ENCODE measurements around the gene UBE2N. TPM values are rescaled to one million over a fixed set of nuclear protein-coding genes. Genes with fewer than 3 reads are reported as not detected.
"Not testable (repeated sequence)": the region's sequence is repeated elsewhere in the genome, so short reads cannot be mapped to it uniquely, and the experiment has no call there.

Gene UBE2N
- total RNA-seq, 2 experiments from 2014 or later: 159 to 170 TPM

DNA sequence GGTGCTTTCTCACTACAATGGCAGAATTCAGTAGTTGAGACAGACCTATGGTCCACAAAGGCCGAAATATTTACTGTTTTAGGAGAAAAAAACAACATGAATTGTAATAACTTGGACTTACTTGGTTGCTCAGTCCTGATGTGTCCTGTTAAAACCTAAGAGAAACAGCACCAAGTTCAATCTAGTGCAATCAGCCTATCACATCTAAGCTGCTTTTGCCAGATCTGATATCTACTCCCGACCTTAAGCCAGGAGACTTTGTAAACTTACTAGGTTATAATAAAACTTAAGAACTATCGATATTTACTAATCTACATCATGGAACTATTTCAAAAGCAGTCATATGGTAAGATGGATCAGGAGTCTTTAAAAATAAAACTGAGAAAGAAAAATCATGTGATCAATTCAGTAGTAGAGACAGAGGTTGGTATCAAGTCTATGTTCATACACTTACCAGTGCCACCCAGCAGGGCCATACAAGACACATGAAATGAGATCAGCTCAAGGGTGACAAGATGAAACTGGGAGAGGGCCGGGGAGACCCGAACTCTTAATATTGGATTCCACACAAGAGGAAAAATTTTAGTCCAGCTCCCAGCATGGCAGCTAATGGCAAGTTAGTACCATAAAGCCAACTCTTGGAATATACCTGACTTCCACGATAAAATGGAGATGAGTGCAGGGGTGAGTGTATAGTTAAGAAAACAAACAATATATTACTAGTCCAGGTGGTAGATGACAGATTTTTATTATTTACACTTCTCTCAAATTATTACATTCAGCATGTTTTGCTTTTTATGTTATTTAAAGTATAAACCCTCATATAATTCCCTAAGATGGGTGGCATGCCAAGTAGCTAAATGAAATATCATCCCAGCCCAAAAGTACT lies 36.5 kb downstream of the UBE2N start:
- peaks cover 57% of the 10 kb centered on the region for H3K36me3 Mint-ChIP-seq (ENCODE audit: low read depth)

DNA sequence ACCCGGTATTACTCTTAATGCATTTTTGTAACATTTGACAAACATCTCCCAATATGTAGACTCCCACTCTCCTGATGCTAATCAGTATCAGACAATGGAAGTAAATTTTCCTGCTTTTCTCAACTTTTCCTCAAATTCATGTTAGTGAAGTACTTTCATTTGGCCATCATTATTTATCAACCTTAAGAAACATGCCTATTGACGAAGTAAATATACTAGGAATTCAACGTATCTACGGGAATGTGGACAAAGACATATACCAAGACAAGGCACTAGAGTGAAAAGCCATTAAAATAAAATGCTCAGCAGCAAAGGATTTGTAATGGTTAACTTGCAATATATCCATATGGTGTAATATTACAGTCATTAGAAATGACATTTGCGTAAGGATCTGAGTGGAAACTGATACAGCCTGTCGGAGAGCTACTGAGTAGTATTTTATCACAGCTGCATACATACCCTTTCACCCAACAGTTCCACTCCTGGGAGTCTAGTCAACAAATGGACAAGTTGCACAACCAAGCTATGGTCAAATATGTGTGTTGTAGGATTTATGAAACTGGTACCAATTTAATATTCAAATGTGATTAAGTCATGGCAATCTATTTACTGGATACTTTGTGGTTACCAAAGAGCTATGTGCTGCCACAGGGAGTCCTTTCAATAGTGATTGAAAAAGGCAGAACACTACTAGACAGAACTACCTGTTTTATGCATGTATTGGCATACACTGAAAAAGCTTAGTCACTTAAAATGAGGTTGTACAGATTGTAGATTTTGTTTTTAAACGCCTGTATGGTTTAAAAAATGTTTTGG lies 37.6 kb downstream of the UBE2N start:
- DNase-seq: no peak
- ChIA-PET POLR2A (interaction anchor here (1.3 to 3.7 kb wide), 3 partner anchors 11 to 25 kb away, joined by 3 to 11 read pairs (median 7); no protein-coding TSS in a partner anchor), CTCF (interaction anchor here (0.6 to 2.5 kb wide), 5 partner anchors 7 to 699 kb away, joined by 3 to 14 read pairs (median 5); no protein-coding TSS in a partner anchor)
- no peaks in the 10 kb centered on the region for H3K9me3 Mint-ChIP-seq
- H3K27ac Mint-ChIP-seq: no peak overlapping the region
- peaks cover 53% of the 10 kb centered on the region for H3K36me3 Mint-ChIP-seq (ENCODE audit: low read depth)
- H3K4me1 Mint-ChIP-seq: peaks cover 15% of the 10 kb centered on the region
- no peaks in the 10 kb centered on the region for H3K27me3 Mint-ChIP-seq
- H3K4me3 Mint-ChIP-seq: no peak overlapping the region

More for the DNA sequence above, 36.5 kb downstream of the UBE2N start:
- H3K4me3 Mint-ChIP-seq: no peak overlapping the region
- H3K4me1 Mint-ChIP-seq: peaks cover 19% of the 10 kb centered on the region
- no peaks in the 10 kb centered on the region for H3K9me3 Mint-ChIP-seq
- no peak for DNase-seq
- no peak overlapping the region for H3K27ac Mint-ChIP-seq
- ChIA-PET POLR2A (interaction anchor here (0.9 to 3.7 kb wide), 5 partner anchors 10 to 26 kb away, joined by 3 to 11 read pairs (median 5); no protein-coding TSS in a partner anchor), CTCF (interaction anchor here (0.6 to 2.5 kb wide), 4 partner anchors 8 to 418 kb away, joined by 3 to 14 read pairs (median 5); no protein-coding TSS in a partner anchor)
- H3K27me3 Mint-ChIP-seq: no peaks in the 10 kb centered on the region

DNA sequence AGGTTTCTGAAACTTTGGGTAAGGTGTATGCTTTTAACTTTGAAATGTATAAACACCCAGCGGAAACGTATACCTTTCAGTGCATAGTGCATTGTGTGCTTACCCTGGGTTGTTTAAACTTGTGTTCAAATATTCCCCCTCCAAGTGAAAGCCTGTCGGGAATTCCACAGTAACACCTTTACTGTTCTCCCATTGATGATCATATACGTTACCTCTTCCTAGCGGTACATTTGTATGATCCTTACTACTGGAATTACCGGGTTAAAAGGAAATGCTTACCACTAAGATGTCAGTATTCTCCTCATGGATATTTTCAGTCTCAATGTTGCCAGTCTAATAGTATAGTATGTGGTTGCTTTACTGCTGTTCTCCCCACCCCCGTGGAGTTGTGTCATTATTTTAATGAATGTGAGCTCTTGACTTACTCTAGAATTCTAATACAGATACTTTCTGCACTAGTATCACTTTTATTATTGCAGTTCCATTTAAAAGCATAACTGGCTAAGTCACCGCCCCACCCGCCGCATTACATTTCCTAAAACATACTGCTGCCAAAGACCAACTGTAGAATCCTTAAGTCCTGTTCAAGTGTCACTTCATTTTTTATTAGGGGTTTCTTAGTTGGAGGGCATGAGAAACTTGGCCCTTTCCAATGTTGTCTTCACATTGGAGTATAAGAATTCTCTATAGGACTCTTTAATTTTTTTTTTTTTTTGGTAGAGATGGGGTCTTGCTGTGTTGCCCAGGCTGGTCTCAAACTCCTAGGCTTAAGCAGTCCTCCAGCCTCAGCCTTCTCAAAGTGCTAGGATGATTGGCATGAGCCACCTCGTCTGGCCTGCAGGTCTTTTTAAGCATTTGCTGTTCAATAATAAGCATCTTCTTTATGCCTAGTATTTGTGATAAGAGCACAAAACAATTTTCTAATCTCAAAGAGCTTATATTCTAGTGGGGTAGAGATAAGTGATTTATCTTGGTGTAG lies 39.1 kb downstream of the UBE2N start:
- Mint-ChIP-seq H3K4me1 (peaks cover 5% of the 10 kb centered on the region), H3K27me3 (no peaks in the 10 kb centered on the region), H3K27ac (no peak overlapping the region)

DNA sequence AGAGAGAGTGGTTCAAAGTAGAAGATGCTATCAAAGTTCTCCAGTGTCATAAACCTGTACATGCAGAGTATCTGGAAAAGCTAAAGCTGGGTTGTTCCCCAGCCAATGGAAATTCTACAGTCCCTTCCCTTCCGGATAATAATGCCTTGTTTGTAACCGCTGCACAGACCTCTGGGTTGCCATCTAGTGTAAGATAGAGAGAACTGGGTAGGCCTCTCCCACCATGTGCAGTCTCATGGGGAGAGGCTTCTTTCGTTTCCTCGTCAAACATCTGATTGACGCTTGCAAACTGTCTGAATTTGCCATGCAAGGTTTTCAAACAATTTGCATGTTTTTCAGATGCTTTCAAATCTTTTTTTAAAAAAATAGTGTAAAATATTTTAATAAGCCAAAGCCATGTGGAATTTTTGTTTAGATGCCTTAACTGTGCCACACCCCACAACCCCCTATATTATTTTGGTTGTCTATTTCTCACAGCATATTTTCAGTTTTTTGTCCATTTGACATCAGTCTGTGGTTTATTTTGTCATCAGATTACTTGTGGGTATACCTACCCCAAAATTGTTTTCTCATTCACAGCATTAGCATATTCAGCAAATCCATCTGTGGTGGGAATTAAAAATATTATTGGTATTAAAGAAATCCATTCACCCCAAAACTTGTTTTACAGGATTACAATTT lies 42.4 kb downstream of the UBE2N start:
- POLR2A ChIA-PET, H3K4me3 Mint-ChIP-seq, H3K4me1 Mint-ChIP-seq, DNase-seq, H3K9me3 Mint-ChIP-seq, H3K27ac Mint-ChIP-seq, H3K27me3 Mint-ChIP-seq: not testable (repeated sequence)
- CTCF ChIA-PET: interaction anchor here (0.9 to 3.2 kb wide), 2 partner anchors 15 to 302 kb away, joined by 3 to 17 read pairs; no protein-coding TSS in a partner anchor
- peaks cover 31% of the 10 kb centered on the region for H3K36me3 Mint-ChIP-seq (ENCODE audit: low read depth)

More for the DNA sequence above, 39.1 kb downstream of the UBE2N start:
- ChIA-PET POLR2A (interaction anchor here (0.6 to 3.7 kb wide), 3 partner anchors 13 to 54 kb away, joined by 3 to 11 read pairs (median 7); no protein-coding TSS in a partner anchor), CTCF (interaction anchor here (1.5 to 1.6 kb wide), 2 partner anchors 17 to 700 kb away, joined by 5 read pairs; no protein-coding TSS in a partner anchor)
- DNase-seq: no peak
- Mint-ChIP-seq H3K4me3 (no peak overlapping the region), H3K36me3 (ENCODE audit: low read depth) (peaks cover 48% of the 10 kb centered on the region), H3K9me3 (no peaks in the 10 kb centered on the region)

DNA sequence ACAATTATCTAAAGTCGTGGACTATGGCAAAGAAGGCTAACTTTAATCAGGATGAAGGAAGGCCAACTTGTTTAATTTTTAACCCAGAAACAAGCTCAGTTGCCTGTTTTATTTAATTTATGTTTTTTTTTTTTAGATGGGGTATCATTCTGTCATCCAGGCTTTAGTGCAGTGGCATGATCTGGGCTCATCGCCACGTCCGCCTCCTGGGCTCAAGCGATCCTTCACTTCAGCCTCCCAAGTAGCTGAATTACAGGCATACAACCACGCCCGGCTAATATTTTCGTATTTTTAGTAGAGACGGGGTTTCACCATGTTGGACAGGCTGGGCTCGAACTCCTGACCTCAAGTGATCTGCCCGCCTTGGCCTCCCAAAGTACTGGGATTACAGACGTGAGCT lies 44.3 kb downstream of the UBE2N start:
- H3K9me3 Mint-ChIP-seq: no peaks in the 10 kb centered on the region
- DNase-seq: no peak
- H3K4me1 Mint-ChIP-seq: peaks cover 1% of the 10 kb centered on the region
- ChIA-PET POLR2A (interaction anchor here (1.3 to 1.8 kb wide), 3 partner anchors 14 to 468 kb away, joined by 3 to 4 read pairs (median 3); partner anchors contain the start of gene EEA1), CTCF (interaction anchor here (0.7 to 3.7 kb wide), 21 partner anchors 8 to 728 kb away, joined by 3 to 47 read pairs (median 7); no protein-coding TSS in a partner anchor)
- H3K27me3 Mint-ChIP-seq: no peaks in the 10 kb centered on the region
- H3K36me3 Mint-ChIP-seq (ENCODE audit: low read depth): peaks cover 19% of the 10 kb centered on the region
- H3K4me3 Mint-ChIP-seq: no peak overlapping the region
- no peak overlapping the region for H3K27ac Mint-ChIP-seq

DNA sequence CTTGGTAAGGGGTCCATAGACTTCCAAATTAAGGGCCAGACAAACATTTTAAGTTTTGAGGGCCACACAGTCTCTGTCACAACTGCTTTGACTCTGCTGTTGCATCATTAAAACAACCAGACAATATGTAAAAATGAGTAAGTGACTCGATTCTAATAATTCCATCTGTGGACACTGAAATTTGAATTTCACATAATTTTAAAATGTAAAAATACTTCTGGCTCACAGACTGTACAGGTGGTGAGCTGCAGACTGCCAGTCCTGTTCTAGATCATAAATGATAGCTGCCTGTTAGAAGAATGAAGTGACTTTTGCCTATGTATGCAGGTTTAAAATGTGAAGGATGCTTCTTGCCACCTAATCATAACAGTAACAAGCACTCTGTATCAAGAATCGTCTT lies 48.3 kb downstream of the UBE2N start:
- H3K36me3 Mint-ChIP-seq (ENCODE audit: low read depth): peaks cover 25% of the 10 kb centered on the region
- no peak for DNase-seq
- H3K4me1 Mint-ChIP-seq: peaks cover 10% of the 10 kb centered on the region
- no peak overlapping the region for H3K27ac Mint-ChIP-seq
- ChIA-PET POLR2A (no interaction called here), CTCF (no interaction called here)
- H3K4me3 Mint-ChIP-seq: no peak overlapping the region
- no peaks in the 10 kb centered on the region for H3K27me3 Mint-ChIP-seq
- no peaks in the 10 kb centered on the region for H3K9me3 Mint-ChIP-seq

DNA sequence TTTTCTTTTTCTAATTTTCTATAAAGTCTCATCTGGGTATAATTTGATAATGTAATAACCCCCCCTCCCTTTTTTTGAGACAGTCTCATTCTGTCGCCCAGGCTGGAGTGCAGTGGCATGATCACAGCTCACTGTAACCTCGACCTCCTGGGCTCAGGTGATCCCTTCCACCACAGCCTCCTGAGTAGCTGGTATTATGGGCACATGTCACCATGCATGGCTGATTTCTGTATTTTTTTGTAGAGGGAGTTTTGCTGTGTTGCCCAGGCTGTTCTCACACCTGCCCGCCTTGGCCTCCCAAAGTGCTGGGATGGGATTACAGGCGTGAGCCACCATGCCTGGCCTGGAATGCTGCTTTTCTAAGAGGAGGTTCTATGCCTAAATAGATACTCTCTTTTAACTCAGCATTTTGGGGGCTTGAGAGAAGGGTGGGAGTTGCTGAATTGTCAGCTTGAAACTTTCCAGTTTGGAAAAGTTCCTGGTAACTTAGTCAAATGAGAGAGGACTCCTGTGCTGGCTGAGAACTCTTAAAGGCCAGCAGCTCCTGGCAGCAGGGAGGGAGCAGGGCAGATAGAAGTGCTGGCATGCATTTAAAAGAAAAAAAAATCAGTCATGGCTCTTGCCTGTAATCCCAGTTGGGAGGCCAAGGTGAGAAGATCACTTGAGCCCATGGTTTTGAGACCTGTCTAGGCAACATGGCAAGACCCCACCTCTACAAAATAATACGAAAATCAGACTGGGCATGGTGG lies 51.0 kb downstream of the UBE2N start:
- Mint-ChIP-seq H3K4me1 (peaks cover 23% of the 10 kb centered on the region), H3K27me3 (no peaks in the 10 kb centered on the region), H3K27ac (no peak overlapping the region), H3K36me3 (ENCODE audit: low read depth) (peaks cover 29% of the 10 kb centered on the region), H3K9me3 (no peaks in the 10 kb centered on the region), H3K4me3 (no peak overlapping the region)
- ChIA-PET CTCF (interaction anchor here (0.6 kb wide), 1 partner anchor 76 kb away, joined by 3 read pairs; no protein-coding TSS in a partner anchor), POLR2A (no interaction called here)
- DNase-seq: no peak

DNA sequence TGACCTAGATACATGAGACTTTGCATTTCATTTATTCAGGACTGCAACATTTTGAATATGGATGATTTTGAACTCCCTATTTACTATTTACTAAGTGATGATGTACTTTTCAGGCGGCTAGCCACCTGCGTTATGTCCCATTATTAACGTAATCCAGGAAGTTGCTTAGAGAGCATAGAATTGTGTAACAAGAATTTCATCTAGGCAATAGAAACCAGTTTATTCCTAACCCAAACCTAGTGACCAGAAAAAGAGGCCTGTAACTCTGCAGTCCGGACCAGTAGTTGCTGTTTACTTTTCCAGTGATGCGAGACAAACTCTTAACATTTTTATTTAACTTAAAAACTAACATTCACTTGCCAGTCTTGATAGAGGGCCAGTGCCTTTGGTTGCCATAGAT lies 51.7 kb downstream of the UBE2N start:
- Mint-ChIP-seq H3K9me3 (no peaks in the 10 kb centered on the region), H3K36me3 (ENCODE audit: low read depth) (peaks cover 35% of the 10 kb centered on the region), H3K27me3 (no peaks in the 10 kb centered on the region), H3K4me3 (no peak overlapping the region), H3K4me1 (peaks cover 26% of the 10 kb centered on the region), H3K27ac (no peak overlapping the region)
- ChIA-PET POLR2A (no interaction called here), CTCF (interaction anchor here (1.0 kb wide), 1 partner anchor 9 kb away, joined by 4 read pairs; no protein-coding TSS in a partner anchor)
- no peak for DNase-seq

DNA sequence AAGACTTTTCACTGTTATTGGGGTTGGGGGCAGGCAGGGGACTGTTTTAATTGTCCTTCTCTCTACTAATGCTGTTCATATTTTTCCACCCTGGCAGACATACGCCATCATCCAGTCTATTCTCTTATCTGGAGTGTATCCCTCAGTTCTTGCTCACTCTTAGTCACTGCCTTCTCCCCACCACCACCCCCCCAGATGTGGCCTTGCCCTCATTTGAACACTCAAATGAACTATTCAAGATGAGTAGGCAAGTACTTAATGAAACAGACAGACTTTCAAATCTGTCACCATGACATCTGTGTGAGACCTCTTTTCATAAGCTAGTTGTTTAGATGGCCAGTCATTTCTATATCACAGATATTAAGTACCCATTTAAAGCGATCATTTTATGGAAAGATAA lies 54.0 kb downstream of the UBE2N start:
- H3K4me1 Mint-ChIP-seq: peaks cover 31% of the 10 kb centered on the region
- POLR2A ChIA-PET: interaction anchor here (1.3 to 1.7 kb wide), 2 partner anchors 8 to 24 kb away, joined by 3 to 6 read pairs; no protein-coding TSS in a partner anchor
- H3K9me3 Mint-ChIP-seq: no peaks in the 10 kb centered on the region

DNA sequence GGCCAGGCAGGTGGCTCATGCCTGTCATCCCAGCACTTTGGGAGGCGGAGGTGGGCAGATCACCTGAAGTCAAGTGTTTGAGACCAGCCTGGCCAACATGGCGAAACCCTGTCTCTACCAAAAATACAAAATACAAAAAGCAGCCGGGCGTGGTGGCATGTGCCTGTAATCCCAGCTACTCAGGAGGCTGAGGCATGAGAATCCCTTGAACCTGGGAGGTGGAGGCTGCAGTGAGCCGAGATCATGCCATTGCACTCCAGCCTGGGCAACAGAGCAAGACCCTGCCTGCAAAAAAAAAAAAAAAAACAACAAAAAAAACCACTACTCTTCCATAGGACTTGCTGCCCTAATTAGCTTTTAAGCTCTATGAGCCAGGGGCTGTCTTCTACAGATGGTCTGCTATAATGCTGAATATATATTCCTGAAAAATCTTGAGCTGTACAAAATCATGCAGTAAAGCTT lies 59.7 kb downstream of the UBE2N start:
- ChIA-PET POLR2A (interaction anchor here (1.3 to 2.5 kb wide), 3 partner anchors 23 to 453 kb away, joined by 3 to 10 read pairs (median 10); partner anchors contain the start of genes EEA1 and UBE2N), CTCF (interaction anchor here (0.6 to 3.5 kb wide), 14 partner anchors 8 to 721 kb away, joined by 3 to 18 read pairs (median 4); no protein-coding TSS in a partner anchor)
- H3K27ac Mint-ChIP-seq, H3K9me3 Mint-ChIP-seq, DNase-seq, H3K4me3 Mint-ChIP-seq, H3K27me3 Mint-ChIP-seq: not testable (repeated sequence)
- H3K4me1 Mint-ChIP-seq: peaks cover 36% of the 10 kb centered on the region
- H3K36me3 Mint-ChIP-seq (ENCODE audit: low read depth): peaks cover 16% of the 10 kb centered on the region

More for the DNA sequence above, 54.0 kb downstream of the UBE2N start:
- H3K36me3 Mint-ChIP-seq (ENCODE audit: low read depth): peaks cover 34% of the 10 kb centered on the region
- no peak overlapping the region for H3K27ac Mint-ChIP-seq
- no peak overlapping the region for H3K4me3 Mint-ChIP-seq
- CTCF ChIA-PET: interaction anchor here (0.9 to 3.8 kb wide), 2 partner anchors 9 kb away, joined by 3 to 21 read pairs; no protein-coding TSS in a partner anchor
- DNase-seq: no peak
- H3K27me3 Mint-ChIP-seq: no peaks in the 10 kb centered on the region

Measured in activated CD4-positive, alpha-beta memory T cell treated with anti-CD3 and anti-CD28 coated beads, Interleukin-2, amount 10 ng/mL, durations not matched to agents 7 days and 5 days (primary cell).